ENCODE measurements around the gene PEX11A.

The PEX11A gene

GRCh38 chr15:89662893-89663626 lies 27.5 kb downstream of the PEX11A start:
- in situ Hi-C loops (cut with HindIII; ENCODE audit: low pct_ligation_motif_present, low pct_unique_long_range_greater_than_20kb, low sequenced_read_pairs) = no loop called here
- peak; percentile 19 for DNase-seq

- DNase-seq = no peak
- in situ Hi-C loops (cut with HindIII; ENCODE audit: low pct_ligation_motif_present, low pct_unique_long_range_greater_than_20kb, low sequenced_read_pairs) = no loop called here
Observed at GRCh38 chr15:89660556-89660955, 30.0 kb downstream of the PEX11A start.

- in situ Hi-C loops (cut with HindIII; ENCODE audit: low pct_ligation_motif_present, low pct_unique_long_range_greater_than_20kb, low sequenced_read_pairs) = no loop called here
- DNase-seq = no peak
Observed at GRCh38 chr15:89659295-89659694, 31.3 kb downstream of the PEX11A start.

- no peak for DNase-seq
- in situ Hi-C loops (cut with HindIII; ENCODE audit: low pct_ligation_motif_present, low pct_unique_long_range_greater_than_20kb, low sequenced_read_pairs) = no loop called here
Observed at GRCh38 chr15:89657686-89658200, 32.8 kb downstream of the PEX11A start.

- no peak for DNase-seq
- in situ Hi-C loops (cut with HindIII; ENCODE audit: low pct_ligation_motif_present, low pct_unique_long_range_greater_than_20kb, low sequenced_read_pairs) = no loop called here
Observed at GRCh38 chr15:89656116-89656815, 34.3 kb downstream of the PEX11A start.

GRCh38 chr15:89654847-89655805 lies 35.4 kb downstream of the PEX11A start, which contains the start of gene KIF7:
Gene KIF7, minus strand, starts transcription at chr15:89655467. Its CDS starts 2,537 bp downstream, at chr15:89652930.
- in situ Hi-C loops (cut with HindIII; ENCODE audit: low pct_ligation_motif_present, low pct_unique_long_range_greater_than_20kb, low sequenced_read_pairs) = no loop called here
- DNase-seq = peak; percentile 36

- DNase-seq = no peak
- in situ Hi-C loops (cut with HindIII; ENCODE audit: low pct_ligation_motif_present, low pct_unique_long_range_greater_than_20kb, low sequenced_read_pairs) = no loop called here
Observed at GRCh38 chr15:89654301-89654761, 36.2 kb downstream of the PEX11A start.

- no peak for DNase-seq
- in situ Hi-C loops (cut with HindIII; ENCODE audit: low pct_ligation_motif_present, low pct_unique_long_range_greater_than_20kb, low sequenced_read_pairs) = no loop called here
Observed at GRCh38 chr15:89653578-89653977, 37.0 kb downstream of the PEX11A start.

- DNase-seq = no peak
- in situ Hi-C loops (cut with HindIII; ENCODE audit: low pct_ligation_motif_present, low pct_unique_long_range_greater_than_20kb, low sequenced_read_pairs) = no loop called here
Observed at GRCh38 chr15:89652666-89653065, 37.9 kb downstream of the PEX11A start.

- in situ Hi-C loops (cut with HindIII; ENCODE audit: low pct_ligation_motif_present, low pct_unique_long_range_greater_than_20kb, low sequenced_read_pairs) = no loop called here
- no peak for DNase-seq
Observed at GRCh38 chr15:89652131-89652530, 38.4 kb downstream of the PEX11A start.

GRCh38 chr15:89649716-89650115 lies 40.8 kb downstream of the PEX11A start:
- DNase-seq = no peak
- in situ Hi-C loops (cut with HindIII; ENCODE audit: low pct_ligation_motif_present, low pct_unique_long_range_greater_than_20kb, low sequenced_read_pairs) = no loop called here

GRCh38 chr15:89649013-89649625 lies 41.4 kb downstream of the PEX11A start:
- in situ Hi-C loops (cut with HindIII; ENCODE audit: low pct_ligation_motif_present, low pct_unique_long_range_greater_than_20kb, low sequenced_read_pairs) = no loop called here
- no peak for DNase-seq

- DNase-seq = no peak
- in situ Hi-C loops (cut with HindIII; ENCODE audit: low pct_ligation_motif_present, low pct_unique_long_range_greater_than_20kb, low sequenced_read_pairs) = no loop called here
Observed at GRCh38 chr15:89648106-89649012, 42.2 kb downstream of the PEX11A start.

- in situ Hi-C loops (cut with HindIII; ENCODE audit: low pct_ligation_motif_present, low pct_unique_long_range_greater_than_20kb, low sequenced_read_pairs) = no loop called here
- peak; percentile 15 for DNase-seq
Observed at GRCh38 chr15:89647191-89647851, 43.2 kb downstream of the PEX11A start.

- no peak for DNase-seq
Observed at GRCh38 chr15:89646416-89647141, 44.0 kb downstream of the PEX11A start.

GRCh38 chr15:89645680-89646079 lies 44.9 kb downstream of the PEX11A start:
- in situ Hi-C loops (cut with HindIII; ENCODE audit: low pct_ligation_motif_present, low pct_unique_long_range_greater_than_20kb, low sequenced_read_pairs) = no loop called here
- no peak for DNase-seq

More at GRCh38 chr15:89646416-89647141, 44.0 kb downstream of the PEX11A start:
- in situ Hi-C loops (cut with HindIII; ENCODE audit: low pct_ligation_motif_present, low pct_unique_long_range_greater_than_20kb, low sequenced_read_pairs) = no loop called here

All from ACHN (cell line).